Mesodermal cell (in vitro differentiated cells): Measurements from ENCODE around the gene MSH4. TPM values are rescaled to one million over a fixed set of nuclear protein-coding genes. Genes with fewer than 3 reads are reported as not detected.
A peak's percentile ranks its signal among the peaks of the same experiment; 100 is the strongest.
"Not testable (repeated sequence)": the region's sequence is repeated elsewhere in the genome, so short reads cannot be mapped to it uniquely, and the experiment has no call there.

Source experiments
- H3K27ac ChIP-seq: 2 replicates; pipeline ENCODE4 v1.7.0; 2013; ENCODE audit warnings: mild to moderate bottlenecking, low read depth, low read length, moderate library complexity; ENCODE audit not compliant: severe bottlenecking
- H3K36me3 ChIP-seq: 2 replicates; pipeline ENCODE4 v1.7.1; 2013; ENCODE audit warnings: mild to moderate bottlenecking, low read length, moderate library complexity; ENCODE audit not compliant: control insufficient read depth, insufficient read depth
- H3K4me1 ChIP-seq: one replicate; pipeline ENCODE4 v1.7.1; 2013; ENCODE audit warnings: mild to moderate bottlenecking, low read length; ENCODE audit not compliant: insufficient read depth, control insufficient read depth, poor library complexity, severe bottlenecking
- H3K4me3 ChIP-seq: 2 replicates; pipeline ENCODE4 v1.7.0; 2013; ENCODE audit warnings: low read length, control low read depth, mild to moderate bottlenecking; ENCODE audit not compliant: insufficient read depth, poor library complexity, severe bottlenecking; ENCODE audit errors: extremely low read depth
- H3K9me3 ChIP-seq: 2 replicates; pipeline ENCODE4 v1.7.1; 2013; ENCODE audit warnings: mild to moderate bottlenecking, low read length, moderate library complexity; ENCODE audit not compliant: control insufficient read depth
- WGBS, 2 experiments: methylation state at CpG; one replicate each; pipeline ENCODE4 v1.1.5; 2013; ENCODE audit warnings: missing lambda C conversion rate in 2 of 2; ENCODE audit not compliant: insufficient coverage in 2 of 2; 5-methylcytosine and 5-hydroxymethylcytosine counted together
- polyA plus RNA-seq, 2 experiments: library from polyadenylated mRNA; stranded (reverse); fragments of 50-300 nt; gene quantifications; one replicate each; pipeline ENCODE4 v1.2.3, GENCODE V29; 2013

The MSH4 gene
- not detected for polyA plus RNA-seq (2013, experiment 1 of 2)
- polyA plus RNA-seq (2013, experiment 2 of 2): not detected

DNA sequence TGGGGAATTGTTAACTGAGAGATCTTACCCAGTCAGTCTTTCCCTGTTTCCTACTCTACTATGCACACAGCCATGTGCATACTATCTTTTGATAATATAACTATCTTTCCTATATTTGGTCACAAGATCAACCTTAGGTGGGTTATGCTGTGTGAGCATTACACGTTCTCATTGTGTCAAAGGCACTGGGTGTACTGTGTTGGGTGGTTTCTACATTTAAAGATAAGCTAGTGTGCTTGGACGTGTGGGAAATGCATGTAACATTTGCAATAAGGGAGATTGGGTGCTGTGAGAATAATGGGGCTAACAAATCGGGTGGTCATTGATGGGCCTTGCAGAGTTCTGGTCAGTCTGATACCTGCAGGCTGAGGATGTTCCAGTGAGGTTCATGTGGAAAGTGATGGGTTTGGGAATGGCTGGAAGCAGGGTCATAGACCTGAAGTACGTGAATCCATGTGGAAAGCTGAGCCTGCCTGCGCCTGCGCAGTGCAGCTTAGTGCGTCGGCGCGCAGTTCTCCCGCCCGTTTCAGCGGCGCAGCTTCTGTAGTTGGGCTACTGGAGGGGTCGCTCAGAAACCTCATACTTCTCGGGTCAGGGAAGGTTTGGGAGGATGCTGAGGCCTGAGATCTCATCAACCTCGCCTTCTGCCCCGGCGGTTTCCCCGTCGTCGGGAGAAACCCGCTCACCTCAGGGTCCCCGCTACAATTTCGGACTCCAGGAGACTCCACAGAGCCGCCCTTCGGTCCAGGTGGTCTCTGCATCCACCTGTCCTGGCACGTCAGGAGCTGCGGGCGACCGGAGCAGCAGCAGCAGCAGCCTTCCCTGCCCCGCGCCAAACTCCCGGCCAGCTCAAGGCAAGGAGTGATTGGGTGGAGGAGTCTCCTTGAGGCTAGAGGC lies at the start of gene MSH4:
MSH4 (plus strand) TSS at position 507 of the 897 bp plus-strand sequence; CDS start at position 611, 104 bp downstream.
- no peak within 1 kb of the TSS for H3K4me3 ChIP-seq
- peaks cover 57% of the 10 kb centered on the region for H3K36me3 ChIP-seq
- H3K4me1 ChIP-seq: no peaks in the 10 kb centered on the region
- H3K9me3 ChIP-seq: no peaks in the 10 kb centered on the region
- 96% methylated on average over 30 to 34 of the region's 34 CpGs for WGBS, 2 experiments
- H3K27ac ChIP-seq: no peak within 1 kb of the TSS

GRCh38 chr1:75757210-75757609 lies 39.5 kb upstream of the MSH4 start:
- not testable (repeated sequence) for H3K4me3 ChIP-seq, H3K4me1 ChIP-seq, H3K27ac ChIP-seq, H3K9me3 ChIP-seq
- H3K36me3 ChIP-seq: peaks cover 56% of the 10 kb centered on the region

DNA sequence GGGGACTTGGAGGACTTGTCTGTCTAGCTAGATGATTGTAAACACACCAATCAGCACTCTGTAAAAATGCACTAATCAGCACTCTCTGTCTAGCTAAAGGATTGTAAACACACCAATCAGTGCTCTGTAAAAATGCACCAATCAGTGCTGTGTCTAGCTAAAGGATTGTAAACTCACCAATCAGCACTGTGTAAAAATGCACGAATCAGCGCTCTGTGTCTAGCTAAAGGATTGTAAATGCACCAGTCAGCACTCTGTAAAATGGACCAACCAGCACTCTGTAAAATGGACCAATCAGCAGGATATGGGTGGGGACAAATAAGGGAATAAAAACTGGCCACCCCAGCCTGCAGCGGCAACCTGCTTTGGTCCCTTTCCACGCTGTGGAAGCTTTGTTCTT lies 38.1 kb upstream of the MSH4 start:
- not testable (repeated sequence) for H3K4me1 ChIP-seq, H3K4me3 ChIP-seq, H3K27ac ChIP-seq, H3K9me3 ChIP-seq
- 72 to 79% methylated on average over 2 to 4 of the region's 4 CpGs for WGBS, 2 experiments
- peaks cover 50% of the 10 kb centered on the region for H3K36me3 ChIP-seq

DNA sequence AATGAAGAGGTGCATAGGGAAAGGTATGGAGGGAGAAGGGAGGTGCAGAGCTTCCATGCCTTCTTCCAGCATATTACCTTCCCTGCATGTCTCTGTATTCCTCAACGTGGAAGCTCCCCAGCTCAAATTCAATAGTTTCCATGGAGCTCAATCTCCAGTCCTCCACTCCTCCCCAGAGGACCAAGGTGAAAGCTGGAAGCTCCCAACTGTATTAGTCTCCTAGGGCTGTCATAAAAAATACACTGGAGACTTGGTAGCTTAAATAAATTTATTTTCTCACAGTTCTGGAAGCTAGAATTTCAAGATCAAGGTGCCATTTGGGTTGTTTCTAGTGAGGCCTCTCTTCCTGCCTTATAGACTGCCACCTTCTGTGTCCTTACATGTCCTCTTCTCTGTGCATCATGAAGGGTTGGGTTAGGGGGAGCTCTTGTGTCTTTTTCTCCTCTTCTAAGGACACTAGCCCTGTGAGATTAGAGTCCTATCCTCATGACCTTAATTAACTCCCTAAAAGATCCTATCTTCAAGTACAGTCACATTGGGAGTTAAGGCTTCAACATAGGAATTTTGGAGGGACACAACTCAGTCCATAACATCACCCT lies 32.5 kb upstream of the MSH4 start:
- no peak overlapping the region for H3K4me3 ChIP-seq
- no peaks in the 10 kb centered on the region for H3K9me3 ChIP-seq
- WGBS, 2 experiments: no CpG with 5 or more reads among the region's 1 CpG
- H3K36me3 ChIP-seq: peaks cover 11% of the 10 kb centered on the region
- H3K27ac ChIP-seq: no peak overlapping the region
- peaks cover 4% of the 10 kb centered on the region for H3K4me1 ChIP-seq

DNA sequence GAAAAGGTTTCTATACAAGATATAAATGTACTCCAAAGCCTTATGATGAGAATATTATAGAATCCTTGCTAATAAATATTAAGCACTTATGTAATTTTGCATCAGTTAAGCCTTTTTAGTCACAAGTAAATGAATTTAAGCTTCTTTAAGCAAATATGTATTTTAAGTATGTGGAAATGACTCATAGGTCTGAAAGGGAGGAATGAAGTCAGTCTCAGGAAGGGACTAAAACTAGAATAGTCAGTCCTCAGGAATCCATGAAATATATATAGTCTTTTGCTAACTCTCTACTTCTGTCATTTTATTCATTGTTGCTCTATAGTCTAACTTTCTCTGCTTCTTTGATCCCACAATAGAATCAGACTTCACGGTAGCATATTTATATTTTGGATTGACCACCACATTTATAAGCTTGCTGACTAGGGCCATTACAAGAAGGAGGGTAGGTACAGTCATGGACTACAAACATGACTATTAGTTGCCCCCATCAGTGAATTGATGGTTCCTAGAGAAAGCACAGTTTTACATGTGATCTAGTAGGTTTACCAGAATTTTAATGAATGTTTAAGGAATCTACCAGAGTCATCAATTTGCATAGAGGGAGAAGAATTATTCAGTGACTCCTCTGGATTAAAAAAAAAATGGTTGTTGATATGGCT lies 30.9 kb upstream of the MSH4 start:
- H3K4me1 ChIP-seq: peaks cover 4% of the 10 kb centered on the region
- H3K4me3 ChIP-seq: no peak overlapping the region
- WGBS, 2 experiments: no CpG with 5 or more reads among the region's 1 CpG
- H3K27ac ChIP-seq: peak overlapping the region; percentile 68
- H3K9me3 ChIP-seq: no peaks in the 10 kb centered on the region
- H3K36me3 ChIP-seq: peaks cover 10% of the 10 kb centered on the region

GRCh38 chr1:75768016-75768415 lies 28.7 kb upstream of the MSH4 start:
- WGBS, 2 experiments: no CpG with 5 or more reads among the region's 1 CpG
- Histone ChIP-seq H3K9me3 (no peaks in the 10 kb centered on the region), H3K27ac (no peak overlapping the region), H3K4me3 (no peak overlapping the region), H3K4me1 (peaks cover 4% of the 10 kb centered on the region), H3K36me3 (peaks cover 6% of the 10 kb centered on the region)

- H3K4me1 ChIP-seq: peaks cover 4% of the 10 kb centered on the region
These were observed 25.9 kb upstream of the MSH4 start for GRCh38 chr1:75770761-75771160.

DNA sequence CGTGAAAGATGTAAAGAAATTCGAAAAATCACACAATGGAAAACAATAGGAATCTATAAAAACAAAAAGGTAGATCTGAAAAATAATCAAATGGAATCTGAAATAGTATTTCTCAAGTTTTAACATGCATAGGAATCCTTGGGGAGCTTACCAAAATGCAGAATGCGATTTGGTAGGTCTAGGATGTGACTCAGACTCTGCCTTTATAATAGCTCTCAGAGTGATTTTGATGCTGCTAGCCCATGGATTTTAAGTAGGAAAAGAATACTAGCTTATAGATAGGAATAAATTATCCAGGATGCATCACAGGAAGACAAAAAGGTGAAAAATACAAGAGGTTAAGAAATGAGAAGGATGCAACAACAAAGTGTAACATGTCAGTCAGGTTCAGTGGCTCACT lies 24.7 kb upstream of the MSH4 start:
- H3K4me1 ChIP-seq: no peaks in the 10 kb centered on the region
- H3K9me3 ChIP-seq: peaks cover 5% of the 10 kb centered on the region
- H3K27ac ChIP-seq: no peak overlapping the region
- 86 to 100% methylated on average over 1 of the region's 3 CpGs for WGBS, 2 experiments
- H3K4me3 ChIP-seq: no peak overlapping the region
- no peaks in the 10 kb centered on the region for H3K36me3 ChIP-seq

More at GRCh38 chr1:75770761-75771160, 25.9 kb upstream of the MSH4 start:
- Histone ChIP-seq H3K4me3 (no peak overlapping the region), H3K27ac (no peak overlapping the region), H3K9me3 (peaks cover 5% of the 10 kb centered on the region), H3K36me3 (no peaks in the 10 kb centered on the region)
- no CpG with 5 or more reads among the region's 1 CpG for WGBS, 2 experiments

DNA sequence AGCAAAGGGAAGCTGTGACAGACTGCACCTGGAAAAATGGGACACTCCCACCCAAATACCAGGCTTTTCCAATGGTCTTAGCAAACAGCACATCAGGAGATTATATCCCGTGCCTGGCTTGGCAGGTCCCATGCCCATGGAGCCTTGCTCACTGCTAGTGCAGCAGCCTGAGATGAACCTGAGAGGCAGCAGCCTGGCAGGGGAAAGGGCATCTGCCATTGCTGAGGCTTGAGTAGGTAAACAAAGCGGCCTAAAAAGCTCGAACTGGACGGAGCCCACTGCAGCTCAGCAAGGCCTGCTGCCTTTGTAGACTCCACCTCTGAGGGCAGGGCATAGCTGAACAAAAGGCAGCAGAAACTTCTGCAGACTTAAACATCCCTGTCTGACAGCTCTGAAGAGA lies 18.9 kb upstream of the MSH4 start:
- not testable (repeated sequence) for H3K4me1 ChIP-seq, H3K27ac ChIP-seq, H3K4me3 ChIP-seq, H3K9me3 ChIP-seq, H3K36me3 ChIP-seq
- 98 to 100% methylated on average over 4 of the region's 4 CpGs for WGBS, 2 experiments

GRCh38 chr1:75778694-75779093 lies 18.0 kb upstream of the MSH4 start:
- not testable (repeated sequence) for H3K4me3 ChIP-seq, H3K4me1 ChIP-seq
- WGBS, 2 experiments: 81 to 90% methylated on average over 4 of the region's 5 CpGs

More at GRCh38 chr1:75778694-75779093, 18.0 kb upstream of the MSH4 start:
- not testable (repeated sequence) for H3K9me3 ChIP-seq, H3K36me3 ChIP-seq, H3K27ac ChIP-seq
